Mesenchymal stem cell (in vitro differentiated cells and primary cell): ENCODE results near the gene TMEM161B.

Experiments
- DNase-seq: peaks from one replicate; pipeline ENCODE4 v3.0.0-alpha.2; 2013
- H2AFZ ChIP-seq: one replicate; pipeline ENCODE4 v1.6.1; 2013; ENCODE audit warnings: low read depth, mild to moderate bottlenecking, control low read depth, inconsistent platforms, low read length, moderate library complexity
- H2AK5ac ChIP-seq: 2 replicates; pipeline ENCODE4 v1.6.1; 2013; ENCODE audit warnings: low read length, moderate library complexity, mild to moderate bottlenecking, inconsistent platforms; ENCODE audit not compliant: severe bottlenecking
- H2BK120ac ChIP-seq: one replicate; pipeline ENCODE4 v1.6.1; 2013; ENCODE audit warnings: low read depth, mild to moderate bottlenecking, inconsistent platforms, low read length, moderate library complexity
- H2BK12ac ChIP-seq, 2 experiments: one replicate each; pipeline ENCODE4 v1.6.1; 2013; ENCODE audit warnings: inconsistent platforms in 2 of 2, low read length in 2 of 2, mild to moderate bottlenecking in 2 of 2, moderate library complexity in 2 of 2, control low read depth in 1 of 2
- H2BK15ac ChIP-seq: one replicate; pipeline ENCODE4 v1.6.1; 2013; ENCODE audit warnings: mild to moderate bottlenecking, low read depth, inconsistent platforms; ENCODE audit not compliant: poor library complexity, severe bottlenecking
- H2BK5ac ChIP-seq: 2 replicates; pipeline ENCODE4 v1.6.1; 2013; ENCODE audit warnings: low read depth, mild to moderate bottlenecking, low read length, control low read depth, inconsistent platforms; ENCODE audit not compliant: poor library complexity, severe bottlenecking
- H3K14ac ChIP-seq, 2 experiments: one replicate each; pipeline ENCODE4 v1.6.1; 2013; ENCODE audit warnings: inconsistent platforms in 2 of 2, low read length in 2 of 2, control low read depth in 1 of 2, mild to moderate bottlenecking in 1 of 2, moderate library complexity in 1 of 2
- H3K18ac ChIP-seq, 2 experiments: one replicate each; pipeline ENCODE4 v1.6.1; 2013; ENCODE audit warnings: inconsistent platforms in 2 of 2, low read length in 2 of 2, control low read depth in 1 of 2, low read depth in 1 of 2, mild to moderate bottlenecking in 1 of 2
- H3K23ac ChIP-seq, 2 experiments: one replicate each; pipeline ENCODE4 v1.6.1; 2013; ENCODE audit warnings: inconsistent platforms in 2 of 2, low read length in 2 of 2, mild to moderate bottlenecking in 2 of 2, moderate library complexity in 2 of 2, control low read depth in 1 of 2
- H3K27ac ChIP-seq: 2 replicates; pipeline ENCODE4 v1.5.1; 2013; ENCODE audit warnings: mild to moderate bottlenecking, moderate library complexity, low read length, control low read depth, inconsistent platforms; ENCODE audit not compliant: poor library complexity, severe bottlenecking
- H3K27me3 ChIP-seq, 2 experiments: 2 replicates each; pipeline versions ENCODE4 v1.6.1 to v1.7.0; 2013; ENCODE audit warnings: low read length in 2 of 2, mild to moderate bottlenecking in 2 of 2, moderate library complexity in 2 of 2, control low read depth in 1 of 2, inconsistent platforms in 1 of 2; ENCODE audit not compliant: control insufficient read depth in 1 of 2, insufficient read depth in 1 of 2
- H3K36me3 ChIP-seq, 2 experiments: 2 replicates each; pipeline versions ENCODE4 v1.6.1 to v1.7.0; 2013; ENCODE audit warnings: low read length in 2 of 2, control low read depth in 1 of 2, inconsistent platforms in 1 of 2, low read depth in 1 of 2, mild to moderate bottlenecking in 1 of 2; ENCODE audit not compliant: insufficient read depth in 2 of 2, control insufficient read depth in 1 of 2
- H3K4ac ChIP-seq, 2 experiments: one replicate each; pipeline ENCODE4 v1.6.1; 2013; ENCODE audit warnings: inconsistent platforms in 2 of 2, low read length in 2 of 2, mild to moderate bottlenecking in 2 of 2, moderate library complexity in 2 of 2, control low read depth in 1 of 2, low read depth in 1 of 2
- H3K4me1 ChIP-seq: 2 replicates; pipeline ENCODE4 v1.6.1; 2013; ENCODE audit warnings: low read depth, low read length, control low read depth; ENCODE audit not compliant: control insufficient read depth, insufficient read depth
- H3K4me2 ChIP-seq: 2 replicates; pipeline ENCODE4 v1.6.1; 2013; ENCODE audit warnings: low read length, mild to moderate bottlenecking, inconsistent platforms; ENCODE audit not compliant: poor library complexity, severe bottlenecking
- H3K4me3 ChIP-seq, 2 experiments: 2 replicates each; pipeline versions ENCODE4 v1.5.1 to v1.7.0; 2013; ENCODE audit warnings: low read length in 2 of 2, mild to moderate bottlenecking in 2 of 2, control low read depth in 1 of 2, low read depth in 1 of 2; ENCODE audit not compliant: insufficient read depth in 1 of 2
- H3K79me1 ChIP-seq: replicated peaks from 2 replicates; pipeline ENCODE4 v1.6.1; 2013; ENCODE audit warnings: mild to moderate bottlenecking, control low read depth, low read length, inconsistent platforms; ENCODE audit not compliant: poor library complexity, severe bottlenecking
- H3K9ac ChIP-seq: 2 replicates; pipeline ENCODE4 v1.7.0; 2013; ENCODE audit warnings: mild to moderate bottlenecking, low read length, moderate library complexity
- H3K9me3 ChIP-seq: 2 replicates; pipeline ENCODE4 v1.7.0; 2013; ENCODE audit warnings: mild to moderate bottlenecking, low read length; ENCODE audit not compliant: control insufficient read depth
- H4K8ac ChIP-seq: one replicate; pipeline ENCODE4 v1.6.1; 2013; ENCODE audit warnings: inconsistent platforms, mild to moderate bottlenecking, low read length, moderate library complexity
- H4K91ac ChIP-seq: one replicate; pipeline ENCODE4 v1.6.1; 2013; ENCODE audit warnings: mild to moderate bottlenecking, low read length, inconsistent platforms
- WGBS: methylation state at CpG from one replicate; pipeline ENCODE4 v1.1.7; 2013; ENCODE audit warnings: mixed read lengths; 5-methylcytosine and 5-hydroxymethylcytosine counted together

TMEM161B gene

DNA sequence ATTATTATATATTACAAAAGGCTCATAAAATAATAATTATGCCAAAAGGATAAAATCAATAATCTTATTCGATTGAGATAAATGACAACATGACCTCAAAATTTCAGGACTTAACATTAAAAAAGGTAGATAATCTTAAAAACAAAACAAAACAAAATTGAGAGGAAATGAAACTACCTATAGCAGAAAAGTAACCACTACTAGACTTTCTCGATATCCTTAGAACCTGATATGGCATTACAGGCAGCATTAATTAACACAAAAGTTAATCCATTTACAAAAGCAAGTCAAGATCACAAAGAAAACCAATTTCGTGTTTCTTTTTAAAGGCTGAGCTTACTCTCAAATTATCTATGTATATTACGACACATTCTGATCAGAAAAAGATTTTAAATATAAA, 29.9 kb downstream of the TMEM161B start:
- Histone ChIP-seq H2AK5ac (no peak overlapping the region), H3K9me3 (no peaks in the 10 kb centered on the region), H3K27ac (no peak overlapping the region), H2AFZ (no peak overlapping the region), H2BK5ac (no peak overlapping the region), H2BK15ac (no peak overlapping the region), H3K4me1 (no peaks in the 10 kb centered on the region), H4K91ac (no peak overlapping the region), H3K18ac (no peak overlapping the region), H3K23ac (no peak overlapping the region), H3K4me3 (no peak overlapping the region), H3K4me2 (no peak overlapping the region), H4K8ac (no peak overlapping the region), H2BK12ac (no peak overlapping the region), H3K36me3 (peaks cover 0 to 14% of the 10 kb centered on the region in 2 experiments), H3K9ac (no peak overlapping the region), H2BK120ac (no peak overlapping the region), H3K4ac (no peak overlapping the region), H3K27me3 (no peaks in the 10 kb centered on the region), H3K79me1 (peaks cover 9% of the 10 kb centered on the region), H3K14ac (no peak overlapping the region)
- DNase-seq = no peak
- WGBS = 100% methylated on average over 2 of the region's 4 CpGs

- WGBS = 100% methylated on average over 1 of the region's 1 CpG
- H2BK15ac ChIP-seq = no peak overlapping the region
- H3K27ac ChIP-seq = no peak overlapping the region
- H3K36me3 ChIP-seq = peaks cover 0 to 17% of the 10 kb centered on the region in 2 experiments
- H4K91ac ChIP-seq = no peak overlapping the region
- H2BK120ac ChIP-seq = no peak overlapping the region
- no peak overlapping the region for H2AK5ac ChIP-seq
- H3K4ac ChIP-seq = no peak overlapping the region
- H4K8ac ChIP-seq = no peak overlapping the region
- no peak overlapping the region for H3K14ac ChIP-seq
- no peak overlapping the region for H2BK12ac ChIP-seq
- no peaks in the 10 kb centered on the region for H3K4me1 ChIP-seq
- DNase-seq = no peak
- no peak overlapping the region for H2BK5ac ChIP-seq
- no peak overlapping the region for H3K9ac ChIP-seq
- H3K9me3 ChIP-seq = no peaks in the 10 kb centered on the region
- H3K79me1 ChIP-seq = peaks cover 9% of the 10 kb centered on the region
- H2AFZ ChIP-seq = no peak overlapping the region
- H3K4me2 ChIP-seq = no peak overlapping the region
- no peak overlapping the region for H3K18ac ChIP-seq
- no peak overlapping the region for H3K4me3 ChIP-seq
- no peak overlapping the region for H3K23ac ChIP-seq
- no peaks in the 10 kb centered on the region for H3K27me3 ChIP-seq
These were observed 31.6 kb downstream of the TMEM161B start for GRCh38 chr5:88236866-88237642.

DNA sequence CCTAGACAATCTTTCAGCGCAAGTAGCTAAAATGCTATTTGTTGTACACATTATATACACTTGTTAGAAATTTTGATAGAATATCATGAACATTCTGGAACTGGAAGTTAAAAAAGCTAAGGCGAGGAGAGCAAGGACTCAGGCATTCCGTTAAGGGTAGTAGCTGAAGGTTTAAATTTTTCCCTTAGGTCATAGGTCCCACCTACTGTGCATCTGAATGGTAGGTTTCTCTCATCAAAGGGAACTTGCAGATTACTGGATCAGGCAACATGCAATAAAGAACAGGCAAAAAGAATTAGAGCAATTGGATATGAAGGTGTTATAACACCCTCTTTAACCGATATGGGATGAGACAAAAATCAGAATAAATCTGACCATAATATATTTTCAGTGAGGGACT, 32.8 kb downstream of the TMEM161B start:
- Histone ChIP-seq H2BK12ac (no peak overlapping the region), H3K4me2 (no peak overlapping the region), H3K18ac (no peak overlapping the region), H3K9me3 (no peaks in the 10 kb centered on the region), H2BK5ac (no peak overlapping the region), H3K9ac (no peak overlapping the region), H2BK120ac (no peak overlapping the region), H3K79me1 (peaks cover 12% of the 10 kb centered on the region), H3K36me3 (peaks cover 0 to 17% of the 10 kb centered on the region in 2 experiments), H2BK15ac (no peak overlapping the region), H3K27me3 (no peaks in the 10 kb centered on the region), H2AFZ (no peak overlapping the region), H3K14ac (no peak overlapping the region), H4K8ac (no peak overlapping the region), H3K4ac (no peak overlapping the region), H2AK5ac (no peak overlapping the region), H3K27ac (no peak overlapping the region), H3K4me1 (no peaks in the 10 kb centered on the region), H4K91ac (no peak overlapping the region), H3K4me3 (no peak overlapping the region), H3K23ac (no peak overlapping the region)
- 64% methylated on average over 2 of the region's 4 CpGs for WGBS
- DNase-seq = no peak

- Histone ChIP-seq H3K4ac (no peak overlapping the region), H3K23ac (no peak overlapping the region)
These were observed 33.3 kb downstream of the TMEM161B start for GRCh38 chr5:88235346-88235745.

More at GRCh38 chr5:88235346-88235745, 33.3 kb downstream of the TMEM161B start:
- Histone ChIP-seq H4K8ac (no peak overlapping the region), H3K14ac (no peak overlapping the region), H3K27me3 (no peaks in the 10 kb centered on the region), H3K18ac (no peak overlapping the region), H2AK5ac (no peak overlapping the region), H2BK120ac (no peak overlapping the region), H4K91ac (no peak overlapping the region), H2BK12ac (no peak overlapping the region), H3K27ac (no peak overlapping the region), H2AFZ (no peak overlapping the region), H3K4me2 (no peak overlapping the region), H3K79me1 (peaks cover 13% of the 10 kb centered on the region), H2BK5ac (no peak overlapping the region), H3K36me3 (peaks cover 0 to 17% of the 10 kb centered on the region in 2 experiments), H3K9ac (no peak overlapping the region), H3K4me3 (no peak overlapping the region), H2BK15ac (no peak overlapping the region), H3K9me3 (no peaks in the 10 kb centered on the region), H3K4me1 (no peaks in the 10 kb centered on the region)
- DNase-seq = no peak
- WGBS = 67% methylated on average over 1 of the region's 1 CpG
